Loucy (cell line): ENCODE data around the gene BMP6.

Source experiments
- H2AFZ ChIP-seq: fragments of 200-600 bp; sonication (generic); 2 replicates; pipeline ENCODE4 v1.6.0; 2016; ENCODE audit warnings: antibody characterized with exemption, mild to moderate bottlenecking, low read length, moderate library complexity
- H3F3A ChIP-seq: fragments of 200-600 bp; 2 replicates; pipeline ENCODE4 v1.6.0; 2016; ENCODE audit warnings: antibody characterized with exemption, low read depth, mild to moderate bottlenecking
- H3K27me3 ChIP-seq: fragments of 200-600 bp; sonication (generic); 2 replicates; pipeline ENCODE4 v1.6.1; 2014; ENCODE audit warnings: low read length, mild to moderate bottlenecking; ENCODE audit not compliant: insufficient read depth, poor library complexity, severe bottlenecking
- H3K36me3 ChIP-seq: fragments of 200-600 bp; sonication (generic); 2 replicates; pipeline ENCODE4 v1.6.1; 2016; ENCODE audit warnings: low read length; ENCODE audit not compliant: insufficient read depth
- H3K4me1 ChIP-seq: fragments of 200-600 bp; sonication (generic); 2 replicates; pipeline ENCODE4 v1.5.1; 2014; ENCODE audit warnings: low read length, mild to moderate bottlenecking; ENCODE audit not compliant: insufficient read depth, poor library complexity, severe bottlenecking
- H3K4me2 ChIP-seq: fragments of 200-600 bp; sonication (generic); 2 replicates; pipeline ENCODE4 v1.6.0; 2014; ENCODE audit warnings: antibody characterized with exemption, low read length, low read depth, mild to moderate bottlenecking; ENCODE audit not compliant: poor library complexity, severe bottlenecking
- H3K4me3 ChIP-seq: fragments of 200-600 bp; sonication (generic); 2 replicates; pipeline ENCODE4 v1.5.1; 2014; ENCODE audit warnings: low read length, mild to moderate bottlenecking, mixed read lengths; ENCODE audit not compliant: poor library complexity, severe bottlenecking
- H3K79me2 ChIP-seq: fragments of 200-600 bp; sonication (generic); 2 replicates; pipeline ENCODE4 v1.6.1; 2014; ENCODE audit warnings: low read length; ENCODE audit not compliant: insufficient read depth
- H3K9ac ChIP-seq: fragments of 200-600 bp; sonication (generic); 2 replicates; pipeline ENCODE4 v1.6.0; 2014; ENCODE audit warnings: mild to moderate bottlenecking, low read depth, low read length, moderate library complexity; ENCODE audit not compliant: poor library complexity, severe bottlenecking
- H3K9me2 ChIP-seq: fragments of 200-600 bp; sonication (generic); replicated peaks from 2 replicates; pipeline ENCODE4 v1.6.1; 2016; ENCODE audit warnings: low read depth, low read length, mixed read lengths
- H3K9me3 ChIP-seq: fragments of 200-600 bp; sonication (generic); 2 replicates; pipeline ENCODE4 v1.6.1; 2014; ENCODE audit warnings: mild to moderate bottlenecking, antibody characterized with exemption, low read length, low read depth; ENCODE audit not compliant: insufficient read depth
- H4K20me1 ChIP-seq: fragments of 200-600 bp; sonication (generic); 2 replicates; pipeline ENCODE4 v1.6.0; 2014; ENCODE audit warnings: antibody characterized with exemption, low read length, mild to moderate bottlenecking; ENCODE audit not compliant: insufficient read depth, poor library complexity, severe bottlenecking
- CTCF ChIP-seq: fragments of 200-600 bp; sonication (generic); conservative IDR thresholded peaks from 2 replicates; pipeline ENCODE4 v1.5.1; 2014; ENCODE audit warnings: mild to moderate bottlenecking, antibody characterized with exemption, low read length
- EZH2phosphoT487 ChIP-seq: fragments of 200-600 bp; IDR thresholded peaks from 2 replicates; pipeline ENCODE4 v1.6.1; 2018; ENCODE audit warnings: antibody characterized with exemption, mild to moderate bottlenecking, moderate library complexity, borderline replicate concordance

Gene BMP6

DNA sequence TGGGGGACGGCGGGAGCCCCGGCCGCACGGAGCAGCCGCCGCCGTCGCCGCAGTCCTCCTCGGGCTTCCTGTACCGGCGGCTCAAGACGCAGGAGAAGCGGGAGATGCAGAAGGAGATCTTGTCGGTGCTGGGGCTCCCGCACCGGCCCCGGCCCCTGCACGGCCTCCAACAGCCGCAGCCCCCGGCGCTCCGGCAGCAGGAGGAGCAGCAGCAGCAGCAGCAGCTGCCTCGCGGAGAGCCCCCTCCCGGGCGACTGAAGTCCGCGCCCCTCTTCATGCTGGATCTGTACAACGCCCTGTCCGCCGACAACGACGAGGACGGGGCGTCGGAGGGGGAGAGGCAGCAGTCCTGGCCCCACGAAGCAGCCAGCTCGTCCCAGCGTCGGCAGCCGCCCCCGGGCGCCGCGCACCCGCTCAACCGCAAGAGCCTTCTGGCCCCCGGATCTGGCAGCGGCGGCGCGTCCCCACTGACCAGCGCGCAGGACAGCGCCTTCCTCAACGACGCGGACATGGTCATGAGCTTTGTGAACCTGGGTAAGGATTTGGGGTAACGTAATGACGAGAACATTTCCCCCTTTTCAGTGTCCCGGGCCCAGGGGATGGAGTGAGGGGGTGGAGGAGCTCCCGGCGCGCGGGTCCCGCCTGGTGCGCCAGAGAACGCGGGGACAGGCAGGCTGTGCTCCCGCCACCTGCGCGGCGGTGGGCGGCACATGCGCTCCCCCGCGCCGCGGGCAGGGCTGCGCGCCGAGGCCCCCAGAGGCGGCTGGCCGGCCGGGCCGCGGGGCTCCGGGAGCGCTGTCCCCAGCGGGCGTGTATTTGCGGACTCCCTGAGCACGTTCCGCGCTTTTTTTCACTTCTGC lies 1.4 kb downstream of the BMP6 start:
- Histone ChIP-seq H3K27me3 (no peaks in the 10 kb centered on the region), H3K79me2 (no peaks in the 10 kb centered on the region), H3K4me1 (no peaks in the 10 kb centered on the region), H3K36me3 (no peaks in the 10 kb centered on the region), H3K4me2 (no peak overlapping the region), H3K9me3 (no peaks in the 10 kb centered on the region), H3K9me2 (no peaks in the 10 kb centered on the region), H2AFZ (no peak overlapping the region), H3F3A (no peaks in the 10 kb centered on the region), H4K20me1 (no peaks in the 10 kb centered on the region), H3K4me3 (no peak overlapping the region), H3K9ac (no peak overlapping the region)
- TF ChIP-seq CTCF (no peak), EZH2phosphoT487 (no peak)

DNA sequence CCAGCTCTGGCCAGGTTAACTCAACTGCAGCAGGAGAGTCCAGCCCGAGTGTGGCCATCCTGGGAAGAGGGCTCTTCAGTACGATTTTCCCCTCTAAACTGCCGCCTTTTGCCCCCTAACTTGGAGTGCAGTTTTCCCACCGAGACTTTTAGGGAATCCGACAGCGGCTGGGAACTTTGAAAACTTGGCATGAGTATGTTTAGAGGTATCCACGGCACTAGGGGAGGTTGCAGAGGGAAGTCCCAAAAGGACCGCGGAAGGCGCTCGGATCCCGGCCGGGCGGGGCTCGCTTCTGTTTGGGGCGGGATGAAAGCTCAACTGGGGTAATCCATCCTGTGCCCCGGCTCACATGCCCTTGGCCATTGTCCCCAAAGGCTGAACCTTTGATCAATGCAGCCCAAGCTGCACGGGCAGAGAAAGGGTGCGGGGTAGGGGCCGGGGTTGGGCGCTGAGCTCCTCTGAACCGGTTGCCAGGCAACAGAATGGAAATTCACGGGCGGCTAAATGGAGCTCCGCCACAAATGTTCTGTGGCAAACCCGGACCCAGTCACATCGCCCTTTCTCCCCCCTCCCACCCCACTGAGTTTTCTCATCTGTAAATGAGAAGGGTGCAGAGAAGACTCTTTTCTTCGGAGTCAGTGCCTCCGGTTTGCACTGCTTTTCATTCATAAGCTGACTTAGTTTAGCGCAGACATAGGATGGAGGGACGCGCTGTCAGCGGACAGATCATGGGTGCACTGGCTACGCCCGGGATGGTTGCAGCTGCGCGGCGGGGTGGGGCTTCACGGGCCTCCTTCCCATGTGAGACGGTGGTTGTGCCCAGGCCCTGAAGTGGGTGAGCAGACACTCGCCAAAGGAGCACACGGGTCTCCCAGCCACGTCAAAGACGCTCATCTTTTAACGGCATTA lies 2.3 kb downstream of the BMP6 start:
- no peaks in the 10 kb centered on the region for H3K9me3 ChIP-seq
- no peak overlapping the region for H3K4me2 ChIP-seq

GRCh38 chr6:7728855-7729590 lies 3.1 kb downstream of the BMP6 start:
- TF ChIP-seq EZH2phosphoT487, result no peak
- TF ChIP-seq CTCF, result no peak
- Histone ChIP-seq H3K4me3 (no peak overlapping the region), H3K9ac (no peak overlapping the region), H3K27me3 (no peaks in the 10 kb centered on the region), H3K36me3 (no peaks in the 10 kb centered on the region), H3K4me2 (no peak overlapping the region), H3K4me1 (no peaks in the 10 kb centered on the region), H3K9me3 (no peaks in the 10 kb centered on the region), H2AFZ (no peak overlapping the region), H3F3A (no peaks in the 10 kb centered on the region), H3K9me2 (no peaks in the 10 kb centered on the region), H3K79me2 (no peaks in the 10 kb centered on the region), H4K20me1 (no peaks in the 10 kb centered on the region)

More for the DNA sequence above, 2.3 kb downstream of the BMP6 start:
- H3K27me3 ChIP-seq, result no peaks in the 10 kb centered on the region
- no peak for TF ChIP-seq EZH2phosphoT487
- no peak overlapping the region for H2AFZ ChIP-seq
- no peaks in the 10 kb centered on the region for H3K36me3 ChIP-seq
- no peaks in the 10 kb centered on the region for H3K79me2 ChIP-seq
- H3K9ac ChIP-seq, result no peak overlapping the region
- no peaks in the 10 kb centered on the region for H3F3A ChIP-seq
- no peaks in the 10 kb centered on the region for H3K9me2 ChIP-seq
- no peaks in the 10 kb centered on the region for H3K4me1 ChIP-seq
- no peaks in the 10 kb centered on the region for H4K20me1 ChIP-seq
- no peak overlapping the region for H3K4me3 ChIP-seq
